Panc1 (cell line): ENCODE results near the gene CEP250.

ENCODE experiments used
- CTCF ChIP-seq: fragments of 450-650 bp; IDR thresholded peaks from 2 replicates; pipeline ENCODE4 v1.5.1; 2017; ENCODE audit warnings: mild to moderate bottlenecking
- POLR2AphosphoS5 ChIP-seq: IDR thresholded peaks from 2 replicates; pipeline ENCODE4 v1.6.1; 2012; ENCODE audit warnings: mild to moderate bottlenecking, low read depth, low read length, moderate library complexity
- SIN3A ChIP-seq: IDR thresholded peaks from 2 replicates; pipeline ENCODE4 v1.6.1; 2012; ENCODE audit warnings: low read depth, mild to moderate bottlenecking, low read length, moderate library complexity, borderline replicate concordance; ENCODE audit not compliant: insufficient read depth

DNA sequence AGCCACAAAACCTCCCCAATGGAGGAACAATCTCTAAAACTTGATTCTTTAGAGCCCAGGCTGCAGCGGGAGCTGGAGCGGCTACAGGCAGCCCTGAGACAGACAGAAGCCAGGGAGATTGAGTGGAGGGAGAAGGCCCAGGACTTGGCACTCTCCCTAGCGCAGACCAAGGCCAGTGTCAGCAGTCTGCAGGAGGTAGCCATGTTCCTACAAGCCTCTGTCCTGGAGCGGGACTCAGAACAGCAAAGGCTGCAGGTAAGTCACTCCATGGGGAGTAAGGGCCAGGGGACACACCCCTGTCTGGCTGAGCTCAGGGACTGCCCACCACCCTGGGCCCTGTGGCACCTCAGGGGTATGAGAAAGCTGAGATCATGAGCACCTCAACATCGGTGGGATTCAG lies 49.4 kb downstream of the CEP250 start:
- no peak for TF ChIP-seq CTCF
- no peak for TF ChIP-seq SIN3A
- TF ChIP-seq POLR2AphosphoS5: no peak
